SK-N-SH (cell line): ENCODE results near the gene KCNMB1. TPM values are rescaled to one million over a fixed set of nuclear protein-coding genes. Genes with fewer than 3 reads are reported as not detected.

ENCODE experiments used
- CTCF ChIA-PET: fragments of 300-600, 350-600 bp; formaldehyde crosslinking; extraction: SDS; loops from one replicate; lab custom pipeline; 2021; lab: Yijun Ruan, JAX
- POLR2A ChIA-PET: fragments of 350-600 bp; sonication (Branson Sonifier 250); formaldehyde crosslinking; extraction: SDS; loops from one replicate; lab custom pipeline; 2020; ENCODE audit warnings: antibody characterized with exemption, inconsistent platforms; lab: Yijun Ruan, JAX
- DNase-seq: peaks from one replicate; pipeline ENCODE4 v3.0.0; 2012
- H2AFZ ChIP-seq: fragments of 200-600 bp; sonication (generic); 2 replicates; pipeline ENCODE4 v1.8.1; 2016; ENCODE audit warnings: antibody characterized with exemption, mild to moderate bottlenecking, low read depth
- H3F3A ChIP-seq: fragments of 200-600 bp; sonication (generic); replicated peaks from 2 replicates; pipeline ENCODE3; 2016; ENCODE audit warnings: antibody characterized with exemption, mild to moderate bottlenecking; ENCODE audit not compliant: insufficient read depth
- H3K27ac ChIP-seq, 2 experiments: fragments of 200-500 bp in 1 of 2; fragments of 200-600 bp in 1 of 2; sonication (Bioruptor generic) in 1 of 2; sonication (generic), shearing (Covaris generic) in 1 of 2; 2 replicates each; pipeline versions ENCODE4 v1.5.1 to v1.6.1; 2014 to 2016; ENCODE audit warnings: low read depth in 2 of 2, inconsistent platforms in 1 of 2, low read length in 1 of 2, mild to moderate bottlenecking in 1 of 2, mixed read lengths in 1 of 2
- H3K27me3 ChIP-seq: fragments of 200-600 bp; sonication (generic), shearing (Covaris generic); 2 replicates; pipeline ENCODE4 v1.6.1; 2016; ENCODE audit warnings: mixed run types; ENCODE audit not compliant: insufficient read depth
- H3K36me3 ChIP-seq, 2 experiments: fragments of 200-500 bp in 1 of 2; fragments of 200-600 bp in 1 of 2; sonication (Bioruptor generic) in 1 of 2; sonication (generic) in 1 of 2; replicated peaks in 1 of 2; 2 replicates each; pipeline versions ENCODE3 to v1.5.1; 2014 to 2016; ENCODE audit warnings: low read length in 1 of 2, mild to moderate bottlenecking in 1 of 2; ENCODE audit not compliant: insufficient read depth in 2 of 2, control insufficient read depth in 1 of 2
- H3K4me1 ChIP-seq, 2 experiments: fragments of 200-500 bp in 1 of 2; fragments of 200-600 bp in 1 of 2; sonication (Bioruptor generic) in 1 of 2; sonication (generic), shearing (Covaris generic) in 1 of 2; 2 replicates each; pipeline versions ENCODE4 v1.5.1 to v1.6.1; 2014 to 2016; ENCODE audit warnings: low read depth in 1 of 2, low read length in 1 of 2, mixed run types in 1 of 2; ENCODE audit not compliant: insufficient read depth in 2 of 2, control insufficient read depth in 1 of 2
- H3K4me2 ChIP-seq: fragments of 200-600 bp; sonication (generic), shearing (Covaris generic); 2 replicates; pipeline ENCODE4 v1.6.1; 2017; ENCODE audit warnings: mixed run types
- H3K4me3 ChIP-seq, 2 experiments: fragments of 200-500 bp in 1 of 2; fragments of 200-600 bp in 1 of 2; sonication (Bioruptor generic) in 1 of 2; sonication (generic), shearing (Covaris generic) in 1 of 2; 2 replicates each; pipeline versions ENCODE4 v1.5.1 to v1.8.1; 2014 to 2016; ENCODE audit warnings: low read depth in 2 of 2, inconsistent platforms in 1 of 2, low read length in 1 of 2, mild to moderate bottlenecking in 1 of 2, mixed read lengths in 1 of 2, moderate library complexity in 1 of 2
- H3K79me2 ChIP-seq: fragments of 200-600 bp; sonication (generic); 2 replicates; pipeline ENCODE4 v1.8.1; 2017; ENCODE audit warnings: mild to moderate bottlenecking; ENCODE audit not compliant: insufficient read depth
- H3K9ac ChIP-seq: fragments of 200-600 bp; sonication (generic); 2 replicates; pipeline ENCODE4 v1.6.1; 2017; ENCODE audit warnings: mixed run types
- H3K9me2 ChIP-seq: fragments of 200-600 bp; sonication (generic); 2 replicates; pipeline ENCODE4 v1.6.1; 2017; ENCODE audit warnings: mixed run types
- H3K9me3 ChIP-seq: fragments of 200-600 bp; sonication (generic); 2 replicates; pipeline ENCODE4 v1.6.1; 2017; ENCODE audit warnings: mixed run types, mild to moderate bottlenecking, moderate library complexity
- H4K20me1 ChIP-seq: fragments of 200-600 bp; sonication (generic); 2 replicates; pipeline ENCODE4 v1.6.1; 2017; ENCODE audit warnings: mild to moderate bottlenecking, mixed run types; ENCODE audit not compliant: insufficient read depth
- EZH2phosphoT487 ChIP-seq: fragments of 200-600 bp; sonication (generic); IDR thresholded peaks from 2 replicates; pipeline ENCODE4 v1.6.1; 2017; ENCODE audit warnings: low read depth, mixed run types, mild to moderate bottlenecking, antibody characterized with exemption, moderate library complexity, borderline replicate concordance
- GABPA ChIP-seq: IDR thresholded peaks from 2 replicates; pipeline ENCODE4 v1.4.0; 2012; ENCODE audit warnings: low read depth, mild to moderate bottlenecking
- MEF2A ChIP-seq: IDR thresholded peaks from 2 replicates; pipeline ENCODE4 v1.4.0; 2012; ENCODE audit warnings: low read depth, borderline replicate concordance
- MXI1 ChIP-seq: IDR thresholded peaks from 2 replicates; pipeline ENCODE4 v1.6.1; 2012; ENCODE audit warnings: mild to moderate bottlenecking, low read depth, low read length, improper control_type of control experiment
- NRF1 ChIP-seq: IDR thresholded peaks from 2 replicates; pipeline ENCODE4 v1.6.1; 2012; ENCODE audit warnings: low read depth, mild to moderate bottlenecking, low read length
- RAD21 ChIP-seq: IDR thresholded peaks from 2 replicates; pipeline ENCODE4 v1.6.1; 2012; ENCODE audit warnings: mild to moderate bottlenecking, low read length
- RCOR1 ChIP-seq: fragments of 150-350 bp; IDR thresholded peaks from 2 replicates; pipeline ENCODE4 v1.6.1; 2017; ENCODE audit warnings: antibody characterized with exemption, low read length
- USF1 ChIP-seq: IDR thresholded peaks from 2 replicates; pipeline ENCODE4 v1.4.0; 2012; ENCODE audit warnings: low read depth, borderline replicate concordance
- ZBTB33 ChIP-seq: IDR thresholded peaks from 2 replicates; pipeline ENCODE4 v1.4.0; 2012; ENCODE audit warnings: low read depth, borderline replicate concordance
- WGBS: methylation state at CpG from one replicate; pipeline ENCODE4 v1.1.6; 2017; ENCODE audit warnings: low lambda C conversion rate; 5-methylcytosine and 5-hydroxymethylcytosine counted together
- polyA plus RNA-seq, 3 experiments: library from polyadenylated mRNA; depleted of rRNA; stranded (reverse); fragments of >200 nt; gene quantifications; 2 replicates each; pipeline ENCODE4 v1.2.3, GENCODE V29; 2012
- TF ChIP-seq, protein P1 (sequence below): IDR thresholded peaks from 2 replicates; pipeline ENCODE4; 2012

The KCNMB1 gene
- polyA plus RNA-seq, 1 of the 3 experiments (the other 2 are of a cell fraction) = not detected

- H4K20me1 ChIP-seq = no peaks in the 10 kb centered on the region
- CTCF ChIA-PET = interaction anchor here (1.1 to 6.2 kb wide), 4 partner anchors 10 to 184 kb away, joined by 3 to 30 read pairs (median 3); no protein-coding TSS in a partner anchor
- WGBS = 34% methylated on average over 4 of the region's 7 CpGs
- H3K36me3 ChIP-seq = no peaks in the 10 kb centered on the region
- H3K9me2 ChIP-seq = no peaks in the 10 kb centered on the region
- no peak overlapping the region for H3K4me3 ChIP-seq
- no peak overlapping the region for H3K9ac ChIP-seq
- no peak for DNase-seq
- peaks cover 0 to 11% of the 10 kb centered on the region in 2 experiments; a peak in 1 of 4 replicates for H3K4me1 ChIP-seq
- H3K27me3 ChIP-seq = no peaks in the 10 kb centered on the region
- H3K4me2 ChIP-seq = no peak overlapping the region
- H3F3A ChIP-seq = no peaks in the 10 kb centered on the region
- H3K79me2 ChIP-seq = no peaks in the 10 kb centered on the region
- POLR2A ChIA-PET = no interaction called here
- no peak overlapping the region for H2AFZ ChIP-seq
- no peak for TF ChIP-seq RCOR1
- TF ChIP-seq, protein P1, sequence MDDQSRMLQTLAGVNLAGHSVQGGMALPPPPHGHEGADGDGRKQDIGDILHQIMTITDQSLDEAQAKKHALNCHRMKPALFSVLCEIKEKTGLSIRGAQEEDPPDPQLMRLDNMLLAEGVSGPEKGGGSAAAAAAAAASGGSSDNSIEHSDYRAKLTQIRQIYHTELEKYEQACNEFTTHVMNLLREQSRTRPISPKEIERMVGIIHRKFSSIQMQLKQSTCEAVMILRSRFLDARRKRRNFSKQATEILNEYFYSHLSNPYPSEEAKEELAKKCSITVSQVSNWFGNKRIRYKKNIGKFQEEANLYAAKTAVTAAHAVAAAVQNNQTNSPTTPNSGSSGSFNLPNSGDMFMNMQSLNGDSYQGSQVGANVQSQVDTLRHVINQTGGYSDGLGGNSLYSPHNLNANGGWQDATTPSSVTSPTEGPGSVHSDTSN = no peak
- no peak for TF ChIP-seq NRF1
- TF ChIP-seq ZBTB33 = no peak
- TF ChIP-seq MEF2A = no peak
- H3K27ac ChIP-seq = no peak overlapping the region
- no peaks in the 10 kb centered on the region for H3K9me3 ChIP-seq
Measured at GRCh38 chr5:170408877-170409660, 19.9 kb upstream of the KCNMB1 start.

- Histone ChIP-seq H3K9me2 (no peaks in the 10 kb centered on the region), H2AFZ (no peak overlapping the region), H3K9ac (no peak overlapping the region), H3K4me3 (no peak overlapping the region), H3K4me1 (peaks cover 0 to 11% of the 10 kb centered on the region in 2 experiments; a peak in 1 of 4 replicates), H3F3A (no peaks in the 10 kb centered on the region), H3K27me3 (no peaks in the 10 kb centered on the region), H3K36me3 (no peaks in the 10 kb centered on the region), H3K79me2 (no peaks in the 10 kb centered on the region), H3K27ac (no peak overlapping the region), H3K4me2 (no peak overlapping the region), H3K9me3 (no peaks in the 10 kb centered on the region), H4K20me1 (no peaks in the 10 kb centered on the region)
- 24% methylated on average over 5 of the region's 6 CpGs for WGBS
- POLR2A ChIA-PET = no interaction called here
- DNase-seq = peak; percentile 42
- CTCF ChIA-PET = interaction anchor here (0.8 to 6.2 kb wide), 8 partner anchors 13 to 707 kb away, joined by 3 to 30 read pairs (median 3); no protein-coding TSS in a partner anchor
- TF ChIP-seq GABPA = no peak
- TF ChIP-seq EZH2phosphoT487 = no peak
- TF ChIP-seq USF1 = no peak
- TF ChIP-seq RAD21 = no peak
- TF ChIP-seq MXI1 = no peak
Measured at GRCh38 chr5:170408226-170408625, 19.1 kb upstream of the KCNMB1 start.
